NCI-H187 treated with DMSO at 0.1 percent for 48 hours (cell line): ENCODE measurements around the gene IL15.
"Not testable (repeated sequence)": the region's sequence is repeated elsewhere in the genome, so short reads cannot be mapped to it uniquely, and the experiment has no call there.

Experiments used
- DNase-seq: peaks from one replicate; lab custom pipeline; 2025; lab: John Stamatoyannopoulos, UW

The IL15 gene

DNA sequence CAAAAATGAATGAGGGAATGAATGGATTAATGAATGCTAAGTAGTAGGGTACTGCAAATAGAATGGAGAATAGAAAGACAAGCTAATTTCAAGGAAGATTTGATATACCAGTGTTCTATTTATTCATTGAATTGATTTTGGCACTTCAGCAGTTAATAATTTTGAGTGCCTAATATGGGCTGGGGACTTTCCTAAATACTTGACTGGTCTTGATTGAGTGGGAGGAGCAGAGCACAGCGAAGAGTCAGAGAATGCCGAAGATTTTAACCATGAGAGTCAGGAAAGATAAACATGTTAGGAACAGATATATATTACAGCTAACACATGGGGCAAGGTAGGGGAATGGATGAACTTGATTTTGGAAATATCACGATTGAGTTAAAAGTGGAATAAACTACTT lies 10.6 kb downstream of the IL15 start:
- DNase-seq, result no peak

DNA sequence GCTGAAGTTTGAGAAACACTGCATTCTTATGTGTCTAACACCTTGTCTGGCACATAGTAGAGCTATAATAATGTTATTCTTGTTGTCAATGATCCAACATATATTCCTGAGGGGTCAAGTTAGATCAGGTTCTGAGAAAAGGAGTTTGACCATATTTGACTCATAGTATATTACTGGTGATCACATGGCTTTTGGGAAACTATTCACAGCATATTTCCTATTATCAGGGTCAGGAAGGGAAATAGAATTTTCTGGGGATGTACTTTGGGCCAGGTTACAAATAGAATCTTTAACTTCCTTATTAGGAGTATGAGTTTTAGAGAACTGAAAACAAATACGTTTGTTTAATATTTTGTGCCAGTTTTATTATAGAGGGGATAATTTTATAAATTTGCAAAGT lies 11.6 kb downstream of the IL15 start:
- no peak for DNase-seq

DNA sequence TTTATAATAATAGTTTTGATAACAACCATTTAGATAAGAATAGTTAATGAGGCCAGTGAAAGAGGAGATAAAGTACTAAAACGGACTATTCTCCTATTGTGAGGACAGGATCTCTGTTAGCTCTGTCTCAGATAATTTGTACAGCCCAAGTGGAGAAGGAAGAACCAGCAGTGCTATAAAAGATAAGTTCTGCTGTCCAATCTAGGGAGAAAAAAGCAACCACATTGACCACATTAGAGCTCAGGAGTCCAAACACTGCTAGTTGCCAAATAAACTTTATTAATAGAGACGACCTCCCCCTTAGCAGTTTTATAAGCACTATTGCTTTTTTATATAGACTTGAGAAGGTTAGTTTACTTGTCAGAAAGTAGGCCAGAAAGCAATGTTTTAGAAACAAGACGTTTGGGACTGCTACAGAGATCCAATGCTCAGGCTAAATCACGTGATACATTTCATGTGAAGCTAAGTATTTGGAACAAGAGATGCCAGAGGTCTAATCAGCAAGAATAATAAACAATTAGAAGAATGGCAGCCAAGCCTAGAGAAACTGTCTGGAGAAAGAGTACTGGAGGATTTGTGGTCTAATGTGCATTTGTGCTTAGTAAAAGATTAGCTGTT lies 15.9 kb downstream of the IL15 start:
- no peak for DNase-seq

DNA sequence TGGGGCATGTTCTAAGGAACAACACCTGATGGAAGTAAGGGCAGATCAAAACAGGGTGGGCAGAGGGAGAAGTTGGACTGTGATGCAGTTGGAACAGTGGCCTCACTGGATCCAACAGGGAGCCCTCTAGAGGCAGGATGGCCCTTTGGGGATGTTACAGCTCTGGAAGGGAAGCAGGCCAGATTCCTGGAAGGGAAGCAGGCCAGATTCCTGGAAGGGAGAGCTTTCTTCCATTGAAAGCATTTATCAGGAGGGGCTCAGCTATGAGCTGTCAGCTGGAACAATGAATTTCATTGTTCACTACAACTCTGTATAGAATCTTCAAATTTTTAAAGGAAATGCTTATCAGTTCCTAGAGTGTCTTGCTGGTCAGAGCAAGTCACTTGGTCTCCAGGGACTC lies 17.7 kb downstream of the IL15 start:
- no peak for DNase-seq

DNA sequence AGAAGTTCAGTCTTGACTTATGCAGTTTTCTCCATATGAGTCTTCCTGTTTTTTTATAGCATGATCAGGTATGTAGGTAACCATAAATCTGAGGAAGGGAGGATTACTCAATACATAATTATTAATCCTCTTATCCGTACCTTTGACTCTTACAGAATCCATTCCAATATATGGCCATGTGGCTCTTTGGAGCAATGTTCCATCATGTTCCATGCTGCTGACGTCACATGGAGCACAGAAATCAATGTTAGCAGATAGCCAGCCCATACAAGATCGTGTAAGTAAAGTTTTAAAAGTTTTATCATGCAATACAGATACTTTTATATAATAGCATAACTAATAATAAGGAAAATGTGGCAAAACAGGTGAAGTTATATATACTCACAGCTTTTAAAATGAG lies 19.6 kb downstream of the IL15 start:
- DNase-seq, result no peak

DNA sequence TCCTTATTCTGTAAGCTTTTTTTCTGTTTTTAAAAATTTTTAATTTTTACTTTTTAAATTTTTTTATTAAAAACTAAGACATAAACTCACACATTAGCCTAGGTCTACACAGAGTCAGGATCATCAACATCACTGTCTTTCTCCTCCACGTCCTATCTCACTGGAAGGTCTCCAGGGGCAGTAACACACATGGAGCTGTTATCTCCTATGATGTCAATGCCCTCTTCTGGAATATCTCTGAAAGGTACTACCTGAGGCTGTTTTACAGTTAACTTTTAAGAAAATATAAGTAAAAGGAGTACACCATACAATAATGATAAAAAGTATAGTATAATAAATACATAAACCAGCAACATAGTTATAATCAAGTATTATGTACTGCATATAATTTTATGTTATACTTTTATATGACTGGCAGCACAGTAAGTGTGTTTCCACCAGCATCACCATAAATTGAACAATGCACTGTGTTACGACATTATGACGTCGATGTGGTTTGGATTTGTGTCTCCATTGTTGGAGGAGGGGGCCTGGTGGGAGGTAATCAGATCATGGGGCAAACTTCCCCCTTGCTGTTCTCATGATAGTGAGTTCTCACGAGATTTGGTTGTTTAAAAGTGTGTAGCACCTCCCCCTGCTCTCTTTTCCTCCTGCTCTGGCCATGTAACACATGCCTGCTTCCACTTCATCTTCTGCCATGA lies 21.3 kb downstream of the IL15 start:
- no peak for DNase-seq

DNA sequence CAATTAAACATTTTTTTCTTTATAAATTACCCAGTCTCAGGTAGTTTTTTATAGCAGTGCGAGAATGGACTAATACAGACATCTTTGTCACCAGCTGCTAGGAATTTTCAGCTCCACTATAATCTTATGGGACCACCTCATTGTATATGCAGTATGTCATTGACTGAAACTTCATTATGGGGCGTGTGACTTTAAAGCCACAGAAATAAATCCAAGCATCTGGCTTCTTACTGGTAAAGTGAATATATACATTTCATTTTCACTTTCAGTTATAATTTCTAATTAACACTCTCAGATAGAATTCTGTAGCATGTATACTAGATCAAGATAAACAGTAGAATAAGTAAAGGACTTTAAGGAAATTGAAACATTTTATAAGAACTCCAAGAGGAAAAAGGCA lies 21.9 kb downstream of the IL15 start:
- no peak for DNase-seq

DNA sequence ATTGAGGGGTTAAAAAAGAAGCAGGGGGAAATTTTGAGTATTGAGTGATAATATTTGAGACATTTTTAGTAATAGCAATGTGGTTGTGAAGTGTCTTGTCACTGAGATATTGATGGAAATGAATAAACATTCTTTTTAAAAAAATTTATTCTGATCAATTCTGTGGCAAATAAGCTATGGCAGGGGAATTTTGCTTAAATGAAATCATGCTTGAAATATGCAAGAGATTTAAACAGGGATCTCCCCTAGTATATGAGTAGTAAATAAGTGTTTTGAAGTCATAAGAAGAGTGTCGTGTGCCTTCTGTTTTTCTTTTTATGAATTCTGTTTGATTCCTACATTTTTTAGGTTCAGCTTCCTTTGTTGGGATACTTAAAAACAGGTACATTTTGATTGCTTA lies 23.2 kb downstream of the IL15 start:
- DNase-seq, result no peak

DNA sequence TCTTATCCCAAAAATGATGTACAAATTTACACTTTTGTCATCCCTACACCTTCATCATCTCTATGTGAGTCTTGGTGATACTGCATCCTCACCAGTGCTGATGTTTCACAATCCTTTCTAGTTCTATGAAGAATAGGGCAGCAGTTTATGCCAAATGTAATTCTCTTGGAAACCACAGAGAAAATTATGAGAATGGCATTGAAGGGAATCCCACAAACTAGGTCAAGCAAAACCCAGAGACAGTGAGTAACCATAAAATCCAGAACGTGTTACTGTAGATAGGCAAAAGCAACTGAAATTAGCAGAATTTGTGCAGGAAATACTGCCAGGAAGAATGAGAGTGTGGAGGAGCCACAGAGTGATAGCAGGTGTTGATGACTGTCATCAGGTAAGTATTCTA lies 24.5 kb downstream of the IL15 start:
- no peak for DNase-seq

DNA sequence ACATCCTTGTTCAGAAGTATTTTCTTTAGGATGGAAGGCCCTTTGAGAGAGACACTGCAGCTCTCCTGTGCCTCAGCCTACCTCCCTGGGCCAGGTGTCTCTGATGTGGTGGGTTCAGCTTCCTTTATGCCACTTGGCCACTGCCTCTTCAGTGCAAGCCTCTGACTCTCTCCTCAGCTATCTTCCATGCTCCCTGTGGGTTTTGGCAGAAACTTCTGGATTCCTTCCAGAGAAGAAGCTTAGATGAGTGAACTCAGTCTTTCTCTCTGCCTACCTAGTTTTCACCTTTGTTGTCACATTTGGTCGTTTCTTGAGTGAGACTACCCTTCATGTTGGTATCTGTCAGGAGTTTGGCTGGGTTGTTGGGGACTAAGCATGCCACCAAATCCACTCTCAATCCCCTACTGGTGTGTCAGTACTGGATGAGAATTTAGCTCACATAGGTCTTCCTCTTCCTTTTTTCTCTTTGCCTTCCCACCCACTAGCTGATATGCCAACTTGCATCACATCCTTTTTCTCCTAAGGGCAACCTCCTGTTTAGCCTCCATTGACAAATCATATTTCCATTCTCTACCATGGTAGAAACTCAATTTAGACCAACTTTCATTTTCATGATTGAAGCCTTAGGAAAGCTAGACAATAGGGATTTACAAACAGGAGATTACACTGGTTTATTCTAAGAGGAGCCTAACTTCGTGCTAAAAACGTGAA lies 32.0 kb downstream of the IL15 start:
- DNase-seq, result no peak

DNA sequence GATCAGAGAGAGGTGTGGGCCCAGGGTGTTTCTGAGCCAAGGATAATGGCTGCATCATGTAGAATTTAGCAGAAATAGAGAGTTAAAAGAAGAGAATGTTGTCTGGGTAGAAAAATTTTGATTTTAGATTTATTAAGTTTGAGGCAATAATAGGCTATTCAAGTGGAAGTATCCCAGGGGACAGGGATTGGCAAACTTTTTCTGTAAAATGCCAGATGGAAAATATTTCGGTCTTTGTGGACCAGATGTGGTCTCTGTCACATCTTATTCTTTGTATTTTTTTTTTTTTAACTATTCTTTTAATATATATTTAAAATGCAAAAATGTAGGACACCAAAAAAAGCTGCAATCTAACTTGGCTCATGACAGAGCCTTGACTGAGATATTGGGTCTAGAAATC lies 33.1 kb downstream of the IL15 start:
- no peak for DNase-seq

DNA sequence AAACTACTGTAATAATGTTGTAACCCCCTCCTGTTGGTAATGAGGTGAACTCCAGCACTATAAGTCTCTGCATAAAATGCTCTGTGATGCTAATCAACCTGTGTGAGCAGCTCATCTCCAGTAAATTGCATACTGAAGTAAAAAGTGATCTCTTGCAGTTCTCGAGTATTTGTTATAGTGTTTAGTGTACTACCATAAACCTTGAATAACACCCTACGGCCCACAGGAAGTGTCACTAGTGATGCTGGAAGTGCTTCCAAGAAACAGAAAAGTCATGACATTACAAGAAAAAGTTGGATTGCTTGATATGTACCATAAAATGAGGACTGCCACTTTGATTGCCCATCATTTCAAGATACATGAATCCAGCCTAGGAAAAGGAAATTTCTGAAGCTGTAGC lies 39.0 kb downstream of the IL15 start:
- no peak for DNase-seq

DNA sequence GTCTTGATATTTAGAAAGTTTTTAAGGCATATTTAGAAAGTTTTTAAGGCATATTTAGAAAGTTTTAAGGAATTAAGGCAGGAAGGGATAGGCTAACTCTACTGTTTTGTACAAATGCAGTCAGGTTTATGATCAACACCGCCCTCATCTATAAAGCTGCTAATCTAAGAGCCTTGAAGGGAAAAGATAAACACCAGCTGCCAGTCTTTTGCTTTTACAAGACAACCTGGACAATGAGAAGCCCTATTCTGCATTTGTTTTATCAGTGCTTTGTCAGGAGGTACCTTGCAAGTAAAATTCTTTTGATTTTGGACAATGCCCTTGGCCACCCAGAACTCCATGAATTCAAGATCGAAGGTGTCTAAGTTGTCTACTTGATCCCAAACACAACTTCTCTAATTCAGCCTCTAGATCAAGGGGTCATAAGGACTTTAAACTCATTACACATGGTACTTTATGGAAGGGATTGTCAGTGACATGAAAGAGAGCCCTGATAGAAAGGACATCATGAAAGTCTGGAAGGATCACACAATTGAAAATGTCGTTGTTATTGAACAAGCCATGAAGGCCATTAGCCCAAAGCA lies 39.8 kb downstream of the IL15 start:
- no peak for DNase-seq

DNA sequence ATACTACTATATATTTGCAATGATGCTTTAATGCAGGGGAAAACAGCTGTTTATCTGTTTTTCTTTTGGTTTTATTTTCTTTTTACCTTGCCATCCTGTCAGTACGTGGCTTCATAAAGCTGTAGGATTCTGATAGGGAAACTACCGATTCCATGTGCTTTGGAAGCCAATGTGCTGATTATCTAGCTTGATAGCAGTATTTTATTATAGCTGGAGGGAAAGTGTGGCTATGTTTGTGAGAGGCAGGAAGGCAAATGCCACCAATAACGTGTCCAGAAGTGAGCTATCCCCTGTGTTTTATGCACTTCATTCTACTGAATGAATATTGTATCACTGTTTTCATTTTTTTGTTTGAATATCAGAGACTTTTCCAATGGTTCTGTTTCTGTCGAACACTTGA lies 43.7 kb downstream of the IL15 start:
- DNase-seq, result no peak

DNA sequence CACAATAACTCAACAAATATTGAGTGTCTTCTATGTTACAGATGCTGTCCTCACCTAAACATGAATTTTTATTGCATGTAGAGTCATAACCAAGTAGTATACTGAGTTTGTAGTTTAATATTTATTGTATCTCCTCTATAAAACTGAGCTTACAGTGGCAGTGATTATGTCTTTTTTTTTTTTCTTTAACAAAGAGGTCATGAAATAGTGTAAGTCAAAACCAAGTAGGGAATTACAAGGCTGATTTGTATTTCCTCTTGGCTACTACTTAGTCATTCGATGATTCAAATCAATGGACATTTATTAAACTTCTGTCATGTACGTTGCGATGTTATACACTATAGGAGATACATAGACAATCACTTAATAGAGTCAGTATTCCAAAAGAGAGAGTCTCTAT lies 48.4 kb downstream of the IL15 start:
- DNase-seq, result no peak

DNA sequence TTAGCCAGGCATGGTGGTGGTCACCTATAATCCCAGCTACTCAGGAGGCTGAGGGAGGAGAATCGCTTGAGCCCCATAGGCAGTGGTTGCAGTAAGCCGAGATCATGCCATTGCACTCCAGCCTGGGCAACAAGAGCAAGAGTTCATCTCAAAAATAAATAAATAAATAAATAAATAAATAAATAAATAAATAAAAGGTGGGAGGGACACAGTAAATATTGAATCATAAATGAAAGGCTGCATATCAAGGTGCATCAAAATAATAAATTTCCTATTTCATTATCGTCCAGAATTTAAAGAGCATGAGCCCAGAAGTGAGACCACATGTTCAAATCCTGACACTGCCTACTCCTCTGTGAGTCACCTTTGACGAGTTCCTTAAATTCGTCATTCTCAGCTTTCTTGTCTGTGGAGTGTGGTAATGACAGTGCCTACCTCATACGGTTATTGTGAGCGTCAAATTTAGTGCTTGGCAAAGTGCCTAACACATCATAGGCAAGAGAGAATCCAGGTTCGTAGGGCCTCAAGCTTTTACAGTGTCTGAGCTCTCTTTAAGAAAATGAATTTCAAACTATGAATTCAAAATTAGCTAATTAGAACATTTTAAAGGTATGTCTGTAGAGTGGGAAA lies 49.9 kb downstream of the IL15 start:
- no peak for DNase-seq

DNA sequence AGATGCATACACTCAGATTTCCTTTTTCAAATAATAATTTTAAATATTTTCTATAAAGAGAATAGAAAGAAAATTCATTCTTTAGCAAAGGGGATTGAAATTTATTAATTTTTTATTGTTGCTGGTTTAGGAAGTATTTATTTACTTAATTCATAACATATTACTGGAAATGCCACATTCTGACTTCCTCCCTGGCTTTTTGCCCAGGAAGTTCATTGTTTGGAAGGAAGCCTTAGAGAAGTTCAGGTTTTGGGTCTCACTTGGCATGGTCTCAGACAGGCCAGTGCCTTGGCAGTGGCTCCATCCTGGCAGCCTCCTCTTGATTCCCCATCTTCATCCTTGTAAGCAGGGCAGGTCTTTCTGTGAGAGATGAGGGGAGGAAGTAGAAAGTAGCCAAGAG lies 50.5 kb downstream of the IL15 start:
- DNase-seq, result no peak

DNA sequence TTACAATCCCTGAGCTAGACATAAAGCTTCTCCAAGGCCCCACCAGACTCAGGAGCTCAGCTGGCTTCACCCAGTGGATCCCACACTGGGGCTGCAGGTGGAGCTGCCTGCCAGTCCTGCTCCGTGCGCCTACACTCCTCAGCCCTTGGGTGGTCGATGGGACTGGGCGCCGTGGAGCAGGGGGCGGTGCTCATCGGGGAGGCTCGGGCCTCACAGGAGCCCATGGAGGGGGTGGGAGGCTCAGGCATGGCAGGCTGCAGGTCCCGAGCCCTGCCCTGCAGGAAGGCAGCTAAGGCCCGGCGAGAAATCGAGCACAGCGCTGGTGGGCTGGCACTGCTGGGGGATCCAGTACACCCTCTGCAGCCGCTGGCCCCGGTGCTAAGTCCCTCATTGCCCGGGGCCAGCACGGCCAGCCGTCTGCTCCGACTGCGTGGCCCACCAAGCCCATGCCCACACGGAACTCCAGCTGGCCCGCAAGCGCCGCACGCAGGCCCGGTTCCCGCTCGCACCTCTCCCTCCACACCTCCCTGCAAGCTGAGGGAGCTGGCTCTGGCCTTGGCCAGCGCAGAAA lies 53.4 kb downstream of the IL15 start:
- DNase-seq, result not testable (repeated sequence)

DNA sequence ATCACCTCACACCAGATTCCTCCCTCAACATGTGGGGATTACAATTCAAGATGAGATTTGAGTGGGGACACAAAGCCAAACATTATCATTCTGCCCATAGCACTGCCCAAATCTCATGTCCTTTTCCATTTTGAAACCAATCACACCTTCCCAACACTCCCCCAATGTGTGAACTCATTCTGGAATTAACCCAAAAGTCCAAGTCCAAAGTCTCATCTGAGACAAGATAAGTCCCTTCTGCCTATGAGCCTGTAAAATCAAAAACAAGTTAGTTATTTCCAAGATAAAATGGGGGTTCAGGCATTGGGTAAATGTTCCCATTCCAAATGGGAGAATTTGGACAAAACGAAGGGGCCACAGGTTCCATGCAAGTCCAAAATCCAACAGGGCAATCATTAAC lies 54.9 kb downstream of the IL15 start:
- DNase-seq, result not testable (repeated sequence)

DNA sequence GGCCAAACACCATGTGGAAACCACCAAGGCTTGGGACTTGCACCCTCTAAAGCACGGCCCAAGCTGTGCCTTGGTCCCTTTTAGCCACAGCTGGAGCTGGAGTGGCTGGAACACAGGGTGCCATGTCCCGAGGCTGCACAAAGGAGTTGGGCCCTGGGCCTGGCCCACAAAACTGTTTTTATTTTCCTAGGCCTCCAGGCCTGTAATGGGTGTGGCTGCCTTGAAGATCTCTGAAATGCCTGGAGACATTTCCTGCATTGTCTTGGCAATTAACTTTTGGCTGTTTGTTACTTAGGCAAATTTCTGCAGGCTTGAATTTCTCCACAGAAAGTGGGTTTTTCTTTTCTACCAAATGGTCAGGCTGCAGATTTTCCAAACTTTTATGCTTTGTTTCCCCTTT lies 55.7 kb downstream of the IL15 start:
- no peak for DNase-seq

DNA sequence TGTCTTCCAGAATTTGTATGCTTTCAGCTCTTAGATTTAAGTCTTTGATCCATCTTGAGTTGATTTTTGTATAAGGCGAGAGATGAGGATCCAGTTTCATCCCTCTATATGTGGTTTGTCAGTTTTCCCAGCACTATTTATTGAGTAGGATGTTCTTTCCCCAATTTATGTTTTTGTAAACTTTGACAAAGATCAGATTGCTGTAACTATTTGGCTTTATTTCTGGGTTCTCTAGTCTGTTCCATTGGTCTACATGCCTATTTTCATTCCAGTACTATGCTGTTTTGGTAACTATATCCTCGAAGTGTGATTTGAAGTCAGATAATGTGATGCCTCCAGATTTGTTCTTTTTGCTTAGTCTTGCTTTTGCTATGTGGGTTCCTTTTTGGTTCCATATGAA lies 60.7 kb downstream of the IL15 start:
- no peak for DNase-seq

DNA sequence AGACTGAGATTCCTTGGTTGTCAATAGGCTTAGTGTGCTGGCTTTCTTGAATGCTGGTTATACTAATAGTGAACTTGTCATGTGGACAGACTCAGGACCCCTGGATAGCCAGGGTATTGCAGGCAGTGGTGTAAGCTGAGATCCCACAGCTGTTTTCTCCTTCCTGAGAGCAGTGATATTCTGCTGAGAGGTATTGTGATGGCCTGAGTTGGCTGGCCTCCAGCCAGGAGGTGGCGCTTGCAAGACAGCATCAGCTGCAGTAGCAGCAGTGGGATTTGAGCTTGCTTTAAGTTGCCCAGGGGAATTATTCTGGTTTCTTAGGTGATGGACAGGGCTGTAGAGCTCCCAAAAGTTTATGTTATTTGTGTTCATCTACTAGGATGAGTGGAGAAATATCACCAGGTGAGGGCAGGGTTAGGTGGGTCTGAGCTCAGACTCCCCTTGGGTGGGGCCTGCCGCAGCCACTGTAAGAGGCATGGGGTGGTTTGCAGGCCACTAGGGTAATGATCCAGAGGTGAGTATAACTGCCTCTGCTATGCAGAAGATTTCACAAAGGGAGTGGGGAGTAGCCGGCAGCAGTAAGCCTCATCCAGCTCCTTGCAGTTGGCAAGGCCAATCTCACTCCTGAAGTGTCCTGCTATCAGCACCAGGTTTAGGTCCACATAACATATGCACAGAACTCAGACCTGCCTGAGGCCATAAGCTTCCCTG lies 66.2 kb downstream of the IL15 start:
- no peak for DNase-seq
